Lower leg skin (tissue), 3 donors: ENCODE measurements around the gene ATG7.

Experiments used
- POLR2A ChIP-seq, 2 donors: fragments of 450-650 bp; IDR thresholded peaks; one replicate each; pipeline ENCODE4 v1.6.1; 2016 to 2017; ENCODE audit warnings: antibody characterized with exemption in 2 of 2, mild to moderate bottlenecking in 1 of 2, moderate library complexity in 1 of 2
- TF ChIP-seq, protein P1 (sequence below), 3 donors: fragments of 450-650 bp; IDR thresholded peaks; one replicate each; pipeline ENCODE4 v1.5.1; 2016; ENCODE audit warnings: antibody characterized with exemption in 3 of 3, mild to moderate bottlenecking in 3 of 3, moderate library complexity in 2 of 3

DNA sequence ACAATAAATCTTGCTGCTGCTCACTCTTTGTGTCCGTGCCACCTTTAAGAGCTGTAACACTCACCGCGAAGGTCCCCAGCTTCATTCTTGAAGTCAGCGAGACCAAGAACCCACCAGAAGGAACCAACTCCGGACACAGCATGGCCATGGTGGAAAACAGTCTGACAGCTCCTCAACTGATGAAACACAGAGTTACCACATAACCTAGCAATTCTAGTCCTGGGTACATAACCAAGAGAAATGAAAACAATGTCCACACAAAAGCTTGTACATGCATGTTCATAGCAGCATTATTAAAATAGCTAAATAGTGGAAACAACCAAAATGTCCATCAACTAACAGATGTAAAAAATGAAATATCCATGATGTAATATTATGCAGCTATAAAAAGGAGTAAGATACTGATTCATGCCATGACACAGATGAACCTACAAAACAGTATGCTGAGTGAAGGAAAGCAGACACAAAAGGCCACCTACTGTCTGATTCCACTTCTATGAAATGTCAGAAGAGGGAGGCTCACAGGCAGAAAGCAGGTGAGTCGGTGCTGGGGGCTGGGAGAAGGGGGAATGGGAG is 334.8 kb downstream of the ATG7 start:
- TF ChIP-seq, protein P1, sequence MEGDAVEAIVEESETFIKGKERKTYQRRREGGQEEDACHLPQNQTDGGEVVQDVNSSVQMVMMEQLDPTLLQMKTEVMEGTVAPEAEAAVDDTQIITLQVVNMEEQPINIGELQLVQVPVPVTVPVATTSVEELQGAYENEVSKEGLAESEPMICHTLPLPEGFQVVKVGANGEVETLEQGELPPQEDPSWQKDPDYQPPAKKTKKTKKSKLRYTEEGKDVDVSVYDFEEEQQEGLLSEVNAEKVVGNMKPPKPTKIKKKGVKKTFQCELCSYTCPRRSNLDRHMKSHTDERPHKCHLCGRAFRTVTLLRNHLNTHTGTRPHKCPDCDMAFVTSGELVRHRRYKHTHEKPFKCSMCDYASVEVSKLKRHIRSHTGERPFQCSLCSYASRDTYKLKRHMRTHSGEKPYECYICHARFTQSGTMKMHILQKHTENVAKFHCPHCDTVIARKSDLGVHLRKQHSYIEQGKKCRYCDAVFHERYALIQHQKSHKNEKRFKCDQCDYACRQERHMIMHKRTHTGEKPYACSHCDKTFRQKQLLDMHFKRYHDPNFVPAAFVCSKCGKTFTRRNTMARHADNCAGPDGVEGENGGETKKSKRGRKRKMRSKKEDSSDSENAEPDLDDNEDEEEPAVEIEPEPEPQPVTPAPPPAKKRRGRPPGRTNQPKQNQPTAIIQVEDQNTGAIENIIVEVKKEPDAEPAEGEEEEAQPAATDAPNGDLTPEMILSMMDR (IDR thresholded peaks at IDR 0.05): no peak
- no peak for TF ChIP-seq POLR2A (IDR thresholded peaks at IDR 0.05)
